GM19328 (cell line): ENCODE data around the gene PPAN.

Experiments
- ATAC-seq: cut with Tn5 transposase; IDR thresholded peaks from one replicate; pipeline ENCODE4 v1.9.1; 2021; ENCODE audit warnings: mild to moderate bottlenecking, moderate library complexity; ENCODE audit not compliant: unreplicated experiment

PPAN gene

GRCh38 chr19:10092648-10093294 lies 13.4 kb upstream of the PPAN start:
- ATAC-seq: no peak

- ATAC-seq: no peak
Observed at GRCh38 chr19:10093295-10094186, 12.6 kb upstream of the PPAN start.

GRCh38 chr19:10095622-10095947 lies 10.6 kb upstream of the PPAN start:
- no peak for ATAC-seq

GRCh38 chr19:10095948-10096614 lies 10.1 kb upstream of the PPAN start:
- peak; percentile 81 for ATAC-seq

GRCh38 chr19:10096615-10096963 lies 9.6 kb upstream of the PPAN start:
- ATAC-seq: no peak

GRCh38 chr19:10100163-10100785 lies 5.9 kb upstream of the PPAN start:
- no peak for ATAC-seq

- ATAC-seq: no peak
Observed at GRCh38 chr19:10102787-10103236, 3.4 kb upstream of the PPAN start.

GRCh38 chr19:10104130-10104513 lies 2.0 kb upstream of the PPAN start:
- ATAC-seq: no peak

GRCh38 chr19:10104665-10105508 lies 1.3 kb upstream of the PPAN start:
- ATAC-seq: peak; percentile 46

- ATAC-seq: no peak
Observed at GRCh38 chr19:10105509-10106099, 558 bp upstream of the PPAN start.

GRCh38 chr19:10107254-10107653 lies 1.1 kb downstream of the PPAN start:
- no peak for ATAC-seq

GRCh38 chr19:10107817-10108367 lies 1.7 kb downstream of the PPAN start:
- no peak for ATAC-seq

- no peak for ATAC-seq
Observed at GRCh38 chr19:10109528-10109927, 3.4 kb downstream of the PPAN start.

GRCh38 chr19:10110076-10110971 lies 4.2 kb downstream of the PPAN start:
- ATAC-seq: no peak

- ATAC-seq: no peak
Observed at GRCh38 chr19:10110972-10111317, 4.8 kb downstream of the PPAN start.

GRCh38 chr19:10111405-10111811 lies 5.2 kb downstream of the PPAN start, which contains the start of gene P2RY11:
Gene P2RY11 (plus strand): TSS chr19:10111693. CDS start chr19:10111722, 29 bp downstream.
- ATAC-seq: no peak

GRCh38 chr19:10112037-10112761 lies 6.0 kb downstream of the PPAN start:
- ATAC-seq: no peak

- ATAC-seq: no peak
Observed at GRCh38 chr19:10112895-10113591, 6.9 kb downstream of the PPAN start.
